ENCODE results near the gene ID3.

ID3 gene

GRCh38 chr1:23566304-23566703 is 7.0 kb upstream of the ID3 start:
- no peak for DNase-seq (ENCODE audit: low read depth in 3 of 3)

DNA sequence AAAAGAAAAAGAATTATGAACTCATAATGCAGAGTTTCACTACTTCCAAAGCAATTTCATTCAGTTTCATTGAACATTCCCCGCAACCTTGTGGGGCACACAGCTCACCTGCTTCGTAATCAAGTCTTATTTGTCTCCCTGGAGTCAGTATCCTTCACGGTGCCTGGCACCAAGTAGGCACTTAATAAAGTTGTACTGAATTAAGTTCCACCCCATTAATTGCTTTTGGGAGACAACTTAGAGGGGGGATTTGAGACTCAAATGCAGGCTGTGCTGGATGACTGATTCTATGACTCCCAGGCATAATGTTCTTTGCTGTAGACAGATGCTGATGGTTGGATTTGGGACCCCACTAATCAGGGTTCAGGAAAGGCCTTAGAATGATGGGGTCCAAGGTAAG is 6.5 kb upstream of the ID3 start:
- DNase-seq (ENCODE audit: low read depth in 3 of 3) = no peak

DNA sequence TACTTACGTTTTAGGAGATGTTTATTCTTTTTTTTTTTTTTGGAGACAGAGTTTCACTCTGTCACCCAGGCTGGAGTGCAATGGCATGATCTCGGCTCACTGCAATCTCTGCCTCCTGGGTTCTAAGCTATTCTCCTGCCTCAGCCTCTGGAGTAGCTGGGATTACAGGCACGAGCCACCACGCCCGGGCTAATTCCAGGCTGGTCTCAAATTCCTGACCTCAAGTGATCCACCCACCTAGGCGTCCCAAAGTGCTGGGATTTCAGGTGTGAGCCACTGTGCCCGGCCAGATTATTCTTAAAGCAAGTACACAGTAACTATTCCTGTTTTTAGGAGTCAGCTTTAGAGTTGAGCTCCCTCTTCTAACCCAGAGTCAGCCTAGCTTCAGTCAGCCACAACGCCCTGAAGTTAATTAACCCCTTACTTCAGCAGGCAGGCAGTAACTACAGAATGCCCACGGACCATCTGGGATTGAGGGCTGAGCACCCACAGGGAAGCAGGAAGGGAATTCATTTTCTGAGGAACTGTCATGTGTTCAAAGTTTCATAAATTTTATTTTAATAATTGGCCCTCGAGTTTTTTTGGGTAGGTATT is 5.3 kb upstream of the ID3 start:
- DNase-seq (ENCODE audit: low read depth in 3 of 3) = no peak

GRCh38 chr1:23563755-23564374 is 4.6 kb upstream of the ID3 start:
- DNase-seq (ENCODE audit: low read depth in 3 of 3) = no peak

GRCh38 chr1:23563003-23563402 is 3.7 kb upstream of the ID3 start:
- no peak for DNase-seq (ENCODE audit: low read depth in 3 of 3)

- peak in 1 of 3 experiments; percentile 31 for DNase-seq (ENCODE audit: low read depth in 3 of 3)
These were observed 3.0 kb upstream of the ID3 start for GRCh38 chr1:23562137-23562876.

DNA sequence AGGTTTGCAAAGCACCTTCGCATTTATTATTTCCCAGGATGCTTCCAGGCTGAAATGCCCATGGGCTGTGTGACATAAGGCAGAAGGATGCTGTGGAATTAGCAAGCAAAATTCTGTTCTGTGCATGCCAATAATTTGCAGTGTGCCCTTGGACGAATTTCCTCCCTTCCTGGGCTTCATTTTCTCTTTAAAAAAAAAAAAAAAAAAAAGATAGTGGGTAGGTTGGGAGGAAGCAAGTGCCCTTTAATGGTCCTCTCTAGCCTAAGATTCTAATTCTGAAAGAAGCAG is 2.5 kb upstream of the ID3 start:
- no peak for DNase-seq (ENCODE audit: low read depth in 3 of 3)

- no peak for DNase-seq (ENCODE audit: low read depth in 3 of 3)
These were observed 1.9 kb upstream of the ID3 start for GRCh38 chr1:23561076-23561812.

DNA sequence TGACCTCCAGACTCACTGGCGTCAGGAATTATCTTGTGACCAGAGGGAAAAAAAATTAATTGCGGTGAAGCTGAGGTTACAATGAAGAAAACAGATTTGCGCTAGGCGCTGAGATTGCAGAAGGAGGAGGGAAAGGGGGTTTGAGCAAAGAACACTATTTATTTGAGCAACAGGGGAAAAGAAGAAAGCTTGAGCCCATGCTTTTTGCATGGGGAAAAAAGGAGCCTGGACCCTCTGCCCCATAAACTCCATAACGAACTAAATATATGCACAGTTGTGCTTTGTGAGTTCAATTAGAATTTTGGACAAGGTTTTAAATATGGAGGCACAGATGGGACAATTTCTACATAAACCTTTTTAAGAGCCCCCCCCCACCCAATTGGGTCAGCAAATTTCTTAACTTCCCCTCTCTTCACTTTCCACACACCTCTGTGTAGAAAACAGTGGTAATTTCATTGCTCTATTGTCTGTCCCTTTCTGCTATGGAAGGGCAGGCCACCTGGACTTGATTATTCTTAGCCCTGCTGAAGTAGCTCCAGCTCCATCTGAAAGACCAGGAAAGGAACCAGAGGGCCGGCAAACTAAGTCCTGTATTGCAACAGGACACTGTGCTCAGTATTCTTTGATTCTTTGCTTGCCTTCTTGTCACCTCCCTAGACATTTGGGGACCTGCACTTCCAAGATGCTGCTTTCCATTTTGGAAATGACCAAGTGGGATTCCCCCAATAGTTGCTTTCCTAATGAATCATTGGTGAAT is 862 bp upstream of the ID3 start:
- DNase-seq (ENCODE audit: low read depth in 3 of 3) = no peak

- peak in 1 of 3 experiments; percentile 26 for DNase-seq (ENCODE audit: low read depth in 3 of 3)
These were observed 497 bp downstream of the ID3 start for GRCh38 chr1:23558872-23559135.

- DNase-seq (ENCODE audit: low read depth in 3 of 3) = peak in 1 of 3 experiments; percentile 51
These were observed 995 bp downstream of the ID3 start for GRCh38 chr1:23558140-23558871.

DNA sequence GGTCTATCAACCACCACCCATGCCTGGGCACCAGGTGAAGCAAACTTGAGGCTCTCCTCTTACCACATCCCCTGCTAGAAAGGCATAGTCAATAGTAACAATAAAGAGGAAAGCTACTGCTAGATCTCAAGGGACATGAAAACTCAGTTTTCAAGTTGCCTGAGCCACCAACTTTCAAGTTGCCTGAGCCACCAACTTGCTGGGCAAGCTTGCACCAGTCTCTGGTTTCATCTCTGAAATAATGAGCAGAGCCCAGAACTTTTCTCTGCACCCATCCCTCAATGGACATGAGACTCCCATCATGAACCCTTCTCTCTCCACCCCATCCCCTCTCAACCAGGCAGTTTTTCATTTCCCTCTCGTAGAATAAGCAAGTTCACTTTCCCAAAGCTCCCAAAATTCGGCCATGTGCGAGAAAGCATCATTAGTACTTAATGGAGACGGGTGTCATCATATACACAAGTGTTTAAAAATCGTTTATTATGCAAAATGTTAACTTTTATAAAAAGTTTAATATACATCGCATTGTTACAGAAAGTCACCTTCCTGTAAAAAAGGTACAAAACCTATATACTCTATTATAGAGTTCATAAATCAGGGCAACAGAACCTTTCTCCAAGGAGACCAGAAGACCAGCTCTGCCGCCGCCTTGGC is 1.7 kb downstream of the ID3 start:
- no peak for DNase-seq (ENCODE audit: low read depth in 3 of 3)

DNA sequence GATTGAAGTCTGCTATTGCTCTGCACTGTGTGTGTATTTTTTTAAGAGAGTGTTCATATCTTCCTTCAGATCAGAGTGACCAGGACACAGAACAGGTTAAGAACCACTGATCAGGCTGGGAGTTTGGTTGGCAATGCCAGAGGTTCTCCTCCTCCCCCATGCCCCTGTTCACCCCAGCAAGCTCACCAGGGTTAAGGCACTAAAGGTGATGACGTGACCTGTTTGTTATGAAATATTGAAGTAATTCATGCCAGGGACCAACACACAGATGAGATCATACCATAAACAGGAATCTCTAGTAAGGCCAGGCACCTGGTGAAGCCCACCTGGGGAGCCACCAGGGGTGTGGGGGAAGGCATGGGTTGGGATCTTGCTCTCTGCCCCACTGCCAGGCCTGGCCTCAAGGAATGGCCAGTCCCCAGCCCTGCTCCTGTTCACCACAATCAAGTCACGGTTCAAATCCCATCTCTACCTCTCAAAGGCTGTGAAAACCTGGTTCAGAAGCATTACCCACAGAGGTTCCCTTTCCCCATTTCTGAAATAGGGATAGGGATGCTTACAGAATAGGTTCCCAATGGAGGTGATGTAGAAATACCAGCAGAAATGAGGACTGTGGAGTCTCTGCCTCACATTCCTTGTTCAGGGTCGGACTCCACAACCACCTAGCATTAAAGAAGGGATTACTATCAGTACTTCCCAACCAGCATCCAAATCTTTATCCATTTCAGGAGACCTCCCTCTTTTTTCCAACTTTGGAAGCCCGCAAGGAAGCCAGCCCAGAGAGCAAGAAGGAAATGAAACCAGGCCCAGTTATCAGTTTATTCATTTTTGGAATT is 2.4 kb downstream of the ID3 start:
- DNase-seq (ENCODE audit: low read depth in 3 of 3) = no peak

DNA sequence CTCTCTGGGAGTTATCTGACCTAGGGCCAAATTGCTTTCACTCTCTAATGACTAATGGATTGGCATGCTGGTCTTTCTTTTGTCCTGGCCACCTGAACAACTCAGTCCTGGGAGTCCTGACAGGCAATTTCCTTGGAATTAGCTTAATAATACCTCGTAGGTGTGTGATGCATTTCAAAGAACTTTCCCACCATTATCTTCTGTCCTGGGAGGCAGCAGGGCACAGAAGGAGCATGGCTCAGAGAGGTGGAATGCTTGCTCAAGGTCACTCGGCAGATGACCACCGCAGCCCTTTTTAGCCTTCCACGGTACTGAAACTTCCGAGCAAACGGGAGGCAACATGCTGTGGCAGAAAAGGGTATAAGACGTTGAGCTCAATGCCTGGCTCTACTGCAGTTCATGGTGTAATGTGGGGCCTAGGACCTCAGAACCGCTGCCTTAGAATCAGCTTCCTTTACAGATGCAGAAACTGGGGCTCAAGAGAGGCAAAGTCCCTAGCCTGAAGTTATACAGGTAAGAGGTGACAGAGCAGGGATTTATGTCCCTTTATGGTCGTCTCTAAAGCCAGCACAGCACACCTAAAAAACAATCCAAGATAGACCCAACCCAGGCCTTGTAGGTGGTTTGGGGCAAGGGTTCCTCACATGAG is 3.2 kb downstream of the ID3 start:
- DNase-seq (ENCODE audit: low read depth in 3 of 3) = no peak

- DNase-seq (ENCODE audit: low read depth in 3 of 3) = no peak
These were observed 3.9 kb downstream of the ID3 start for GRCh38 chr1:23555270-23555985.

DNA sequence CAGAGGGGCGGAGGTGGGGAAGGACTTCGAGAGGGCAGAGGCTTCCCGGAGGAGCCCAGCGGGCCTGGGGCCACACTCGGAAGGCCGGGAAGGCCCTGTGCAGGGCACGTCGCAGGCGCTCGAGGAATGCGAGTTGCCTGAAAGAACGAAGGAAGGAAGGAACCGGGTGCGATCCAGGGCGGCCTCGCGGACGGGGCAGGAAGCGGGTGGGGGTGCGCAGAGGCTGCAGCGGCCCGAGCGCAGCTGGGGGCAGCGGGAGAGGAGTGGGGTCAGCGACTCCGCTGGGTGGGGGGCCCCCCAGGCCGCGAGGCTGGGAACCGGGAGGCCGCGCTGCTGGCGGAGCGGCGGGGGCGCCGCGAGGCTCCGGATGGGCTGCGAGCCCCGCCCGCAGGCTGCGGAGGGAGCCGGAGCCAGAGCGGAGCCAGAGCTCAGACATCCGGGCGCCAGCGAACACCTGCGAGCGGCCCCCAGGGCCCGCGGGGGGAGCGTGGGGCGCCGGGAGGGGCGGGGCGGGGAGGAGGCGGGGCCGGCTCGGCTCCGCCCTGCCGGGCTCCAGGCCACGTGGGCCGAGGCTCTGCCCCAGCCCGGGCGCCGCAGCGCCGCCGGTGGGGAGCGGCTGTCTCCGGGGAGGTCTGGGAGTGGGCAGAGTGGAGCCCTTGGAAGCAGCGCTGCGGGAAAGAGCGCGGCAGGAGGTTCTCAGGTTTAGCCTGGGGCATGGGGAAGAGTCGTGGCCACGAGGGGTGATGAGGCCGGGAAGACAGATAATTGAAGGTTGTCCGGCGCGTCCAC is 4.6 kb downstream of the ID3 start:
- DNase-seq (ENCODE audit: low read depth in 3 of 3) = peak; percentile 64 to 81 (median 70)

GRCh38 chr1:23554127-23554480 is 5.2 kb downstream of the ID3 start:
- DNase-seq (ENCODE audit: low read depth in 3 of 3) = no peak

Data from stimulated activated CD4-positive, alpha-beta T cell treated with anti-CD3 and anti-CD28 coated beads, TNF-alpha, amount 100 ng/mL, for 24 hours (primary cell).